DND-41 (cell line): ENCODE data around the gene PTF1A.

Source experiments
- CTCF ChIP-seq: IDR thresholded peaks from 2 replicates; pipeline ENCODE4 v1.5.1; 2012; ENCODE audit warnings: borderline replicate concordance, low read length, moderate library complexity, mild to moderate bottlenecking; ENCODE audit not compliant: poor library complexity, severe bottlenecking; ENCODE audit errors: extremely low read depth
- EZH2 ChIP-seq: IDR thresholded peaks from 3 replicates; pipeline ENCODE4 v1.6.1; 2012; ENCODE audit warnings: borderline replicate concordance, low read depth, mild to moderate bottlenecking, moderate library complexity, low read length, inconsistent platforms; ENCODE audit not compliant: severe bottlenecking

DNA sequence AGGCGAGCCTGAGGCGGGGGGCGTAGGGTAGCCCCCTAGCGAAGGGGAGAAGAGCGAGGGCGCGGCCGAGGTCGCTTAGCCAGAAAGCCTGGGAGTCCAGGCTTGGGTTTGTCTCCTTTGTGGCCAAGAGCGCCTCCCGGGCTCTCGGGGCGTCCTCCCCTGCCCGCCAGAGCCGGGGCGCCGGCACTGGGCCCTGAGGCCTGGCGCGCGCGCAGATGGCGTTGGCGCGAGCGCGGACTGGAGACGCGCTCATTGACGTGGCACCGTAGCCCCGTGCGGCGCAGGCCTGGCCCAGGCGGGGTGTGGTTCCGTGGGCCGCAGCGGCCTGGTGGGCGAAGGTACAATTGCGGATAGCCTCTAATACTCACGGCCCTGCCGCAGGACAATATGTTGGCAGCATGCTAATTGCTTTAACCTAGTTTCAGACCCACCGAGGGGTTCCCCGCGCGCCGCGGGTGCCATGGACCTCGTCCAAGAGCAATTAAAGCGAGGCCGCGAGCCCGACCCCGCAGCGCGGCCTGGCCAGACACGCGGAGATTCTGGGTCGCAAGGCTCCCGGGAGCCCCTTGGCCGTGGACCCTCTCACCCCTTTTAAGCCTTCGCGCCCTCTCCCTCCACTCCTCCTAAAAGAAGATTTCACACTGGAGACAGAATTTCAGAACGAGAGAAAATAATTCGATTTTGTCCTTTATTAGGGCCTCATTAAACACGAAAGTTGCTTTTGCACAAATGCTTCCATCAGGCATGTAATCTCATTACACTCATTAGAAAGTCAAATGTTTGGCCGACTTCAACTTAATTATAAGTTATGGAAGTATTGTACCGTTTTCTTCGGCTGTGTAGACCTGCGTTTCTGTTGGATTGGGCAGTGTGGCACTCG, 3.1 kb downstream of the PTF1A start:
- TF ChIP-seq CTCF = no peak
- no peak for TF ChIP-seq EZH2
